B cell (primary cell): ENCODE data around the gene RFK. TPM values are rescaled to one million over a fixed set of nuclear protein-coding genes. Genes with fewer than 3 reads are reported as not detected.

Experiments
- ATAC-seq: fragments of 200-7000 bp; cut with Tn5 transposase; one replicate; pipeline ENCODE4 v1.10.0; 2021; ENCODE audit warnings: low read depth, mild to moderate bottlenecking, moderate number of reproducible peaks, moderate library complexity
- CTCF ChIA-PET: fragments of 350-600 bp; sonication (Branson Sonifier 250); formaldehyde crosslinking; loops from one replicate; lab custom pipeline; 2021; ENCODE audit warnings: antibody characterized with exemption, inconsistent platforms; lab: Charles Lee
- POLR2A ChIA-PET: fragments of 350-600 bp; sonication (Branson Sonifier 250); formaldehyde crosslinking; loops from one replicate; lab custom pipeline; 2021; ENCODE audit warnings: antibody characterized with exemption; lab: Charles Lee
- DNase-seq: peaks from one replicate; pipeline ENCODE4 v3.0.0; 2013
- H2AFZ ChIP-seq: 2 replicates; pipeline ENCODE4 v1.6.1; 2012; ENCODE audit warnings: mild to moderate bottlenecking, low read depth, low read length; ENCODE audit not compliant: insufficient read depth, poor library complexity, severe bottlenecking
- H3K27ac ChIP-seq, 2 donors: 1 replicate in 1 of 2; 2 replicates in 1 of 2; pipeline ENCODE4 v1.5.1; 2012 to 2013; ENCODE audit warnings: low read length in 2 of 2, mild to moderate bottlenecking in 2 of 2, moderate library complexity in 1 of 2
- H3K27me3 ChIP-seq, 4 experiments: fragments of 200-600 bp in 1 of 4; sonication (generic) in 1 of 4; replicated peaks in 1 of 4; 1 replicate in 2 of 4; 2 replicates in 2 of 4; pipeline versions ENCODE4 v1.6.1 to v1.7.0; 2013 to 2016; ENCODE audit warnings: low read length in 3 of 4, mild to moderate bottlenecking in 2 of 4, mixed read lengths in 1 of 4, moderate library complexity in 1 of 4; ENCODE audit not compliant: insufficient read depth in 4 of 4, control insufficient read depth in 3 of 4; ENCODE audit errors: control extremely low read depth in 1 of 4
- H3K36me3 ChIP-seq, 2 experiments: replicated peaks in 1 of 2; 1 replicate in 1 of 2; 2 replicates in 1 of 2; pipeline versions ENCODE4 v1.6.1 to v1.7.1; 2013; ENCODE audit warnings: low read length in 1 of 2; ENCODE audit not compliant: insufficient read depth in 2 of 2, control insufficient read depth in 1 of 2; ENCODE audit errors: control extremely low read depth in 1 of 2, extremely low read depth in 1 of 2
- H3K4me1 ChIP-seq, 2 donors: fragments of 200-600 bp in 1 of 2; sonication (generic) in 1 of 2; 1 replicate in 1 of 2; 2 replicates in 1 of 2; pipeline versions ENCODE4 v1.5.1 to v1.6.1; 2013 to 2017; ENCODE audit warnings: low read length in 2 of 2; ENCODE audit not compliant: control insufficient read depth in 2 of 2, insufficient read depth in 2 of 2
- H3K4me2 ChIP-seq: replicated peaks from 2 replicates; pipeline ENCODE3; 2012; ENCODE audit warnings: mild to moderate bottlenecking, low read depth, low read length; ENCODE audit not compliant: poor library complexity, severe bottlenecking
- H3K4me3 ChIP-seq, 5 experiments: fragments of 200-600 bp in 1 of 5; sonication (generic) in 1 of 5; 1 replicate in 3 of 5; 2 replicates in 2 of 5; pipeline versions ENCODE4 v1.5.1 to v1.7.0; 2011 to 2016; ENCODE audit warnings: low read length in 4 of 5, mild to moderate bottlenecking in 4 of 5, low read depth in 2 of 5, control low read depth in 1 of 5, moderate library complexity in 1 of 5; ENCODE audit not compliant: insufficient read depth in 1 of 5; ENCODE audit errors: control extremely low read depth in 1 of 5, extremely low read depth in 1 of 5
- H3K79me2 ChIP-seq: fragments of 200-600 bp; sonication (generic); one replicate; pipeline ENCODE4 v1.6.0; 2016; ENCODE audit warnings: low read length; ENCODE audit not compliant: control insufficient read depth, insufficient read depth
- H3K9ac ChIP-seq: fragments of 200-600 bp; sonication (generic); 2 replicates; pipeline ENCODE4 v1.6.1; 2017; ENCODE audit warnings: mild to moderate bottlenecking, low read length, moderate library complexity
- H3K9me3 ChIP-seq, 3 donors: one replicate each; pipeline versions ENCODE4 v1.6.1 to v1.7.1; 2013; ENCODE audit warnings: low read length in 2 of 3; ENCODE audit not compliant: control insufficient read depth in 2 of 3, insufficient read depth in 1 of 3; ENCODE audit errors: control extremely low read depth in 1 of 3
- H4K20me1 ChIP-seq: 2 replicates; pipeline ENCODE4 v1.6.0; 2012; ENCODE audit warnings: mild to moderate bottlenecking, low read length; ENCODE audit not compliant: insufficient read depth, control insufficient read depth, poor library complexity, severe bottlenecking
- H3K27ac Mint-ChIP-seq: one replicate; pipeline ENCODE4 v1.8.0; 2021; ENCODE audit warnings: mixed read lengths
- H3K27me3 Mint-ChIP-seq: one replicate; pipeline ENCODE4 v1.8.0; 2021; ENCODE audit warnings: mixed read lengths
- H3K4me1 Mint-ChIP-seq: one replicate; pipeline ENCODE4 v1.8.0; 2021; ENCODE audit warnings: mixed read lengths
- H3K4me3 Mint-ChIP-seq: one replicate; pipeline ENCODE4 v1.8.0; 2021; ENCODE audit warnings: mixed read lengths
- H3K9me3 Mint-ChIP-seq: one replicate; pipeline ENCODE4 v1.8.0; 2022; ENCODE audit warnings: mixed read lengths; ENCODE audit not compliant: insufficient read depth
- EZH2 ChIP-seq: IDR thresholded peaks from 2 replicates; pipeline ENCODE4 v1.6.1; 2012; ENCODE audit warnings: borderline replicate concordance, low read depth, mild to moderate bottlenecking, moderate library complexity, low read length; ENCODE audit not compliant: insufficient read depth, poor library complexity, severe bottlenecking
- WGBS: methylation state at CpG from one replicate; pipeline ENCODE4 v1.1.5; 2013; ENCODE audit warnings: missing lambda C conversion rate; ENCODE audit not compliant: insufficient coverage; 5-methylcytosine and 5-hydroxymethylcytosine counted together
- intact Hi-C: fragments of 100-400 bp; cut with micrococcal nuclease; formaldehyde crosslinking; loops from one replicate; pipeline ENCODE4 v1.10.0; 2022
- polyA plus RNA-seq: library from polyadenylated mRNA; depleted of rRNA; stranded (reverse); fragments of >200 nt; gene quantifications from 2 replicates; pipeline ENCODE4 v1.2.3, GENCODE V29; 2012
- total RNA-seq, 2 donors: library from RNA; stranded (reverse); fragments of 120-200 nt in 1 of 2; gene quantifications; 1 replicate in 1 of 2; 2 replicates in 1 of 2; pipeline versions ENCODE4 v1.2.3 to v1.2.4, GENCODE V29; 2013 to 2022
- TF ChIP-seq, protein P1 (sequence below): fragments of 200-600 bp; IDR thresholded peaks from one replicate; pipeline ENCODE4 v1.8.0; 2022; ENCODE audit warnings: antibody characterized with exemption, mild to moderate bottlenecking

RFK gene
- total and polyA plus RNA-seq, 2 donors (not counting 1 experiment from before 2014, with no cell fraction given) = 3.4 to 9.0 TPM

DNA sequence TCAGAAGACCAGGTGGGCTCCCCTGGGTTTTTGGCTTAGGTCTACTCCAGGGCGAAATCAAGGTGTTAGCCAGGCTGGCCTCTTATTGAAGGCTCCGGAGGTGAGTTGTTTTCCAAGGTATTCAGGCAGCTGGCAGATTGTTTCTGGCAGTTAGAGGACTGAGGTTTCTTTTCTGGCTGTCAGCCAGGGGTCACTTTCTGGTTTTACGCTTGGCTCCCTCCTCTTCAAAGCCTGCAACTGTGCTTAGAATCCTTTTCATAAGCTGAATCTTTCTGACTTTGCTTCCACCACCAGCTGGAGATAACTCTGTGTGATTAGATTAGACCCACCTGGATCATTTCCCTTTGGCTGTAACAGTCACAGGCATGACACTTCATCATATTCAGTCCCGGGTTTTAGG lies 24.6 kb downstream of the RFK start:
- no peaks in the 10 kb centered on the region for H3K4me1 ChIP-seq
- no peaks in the 10 kb centered on the region for H3K36me3 ChIP-seq
- ChIA-PET POLR2A (no interaction called here), CTCF (interaction anchor here (0.8 kb wide), 1 partner anchor 14 kb away, joined by 3 read pairs; no protein-coding TSS in a partner anchor)
- 40% methylated on average over 2 of the region's 4 CpGs for WGBS
- no peak overlapping the region for H3K4me2 ChIP-seq
- ATAC-seq (no peak), DNase-seq (no peak)
- H3K27me3 ChIP-seq = no peaks in the 10 kb centered on the region
- H3K9me3 ChIP-seq = peaks cover 0 to 5% (median 0%) of the 10 kb centered on the region in 3 donors
- no peak overlapping the region for H3K4me3 ChIP-seq
- no peak overlapping the region for H3K4me3 Mint-ChIP-seq
- intact Hi-C loops = no loop called here
- H3K27ac ChIP-seq = no peak overlapping the region
- no peaks in the 10 kb centered on the region for H4K20me1 ChIP-seq
- no peak overlapping the region for H3K27ac Mint-ChIP-seq
- H2AFZ ChIP-seq = no peak overlapping the region
- no peak overlapping the region for H3K9ac ChIP-seq
- TF ChIP-seq, protein P1, sequence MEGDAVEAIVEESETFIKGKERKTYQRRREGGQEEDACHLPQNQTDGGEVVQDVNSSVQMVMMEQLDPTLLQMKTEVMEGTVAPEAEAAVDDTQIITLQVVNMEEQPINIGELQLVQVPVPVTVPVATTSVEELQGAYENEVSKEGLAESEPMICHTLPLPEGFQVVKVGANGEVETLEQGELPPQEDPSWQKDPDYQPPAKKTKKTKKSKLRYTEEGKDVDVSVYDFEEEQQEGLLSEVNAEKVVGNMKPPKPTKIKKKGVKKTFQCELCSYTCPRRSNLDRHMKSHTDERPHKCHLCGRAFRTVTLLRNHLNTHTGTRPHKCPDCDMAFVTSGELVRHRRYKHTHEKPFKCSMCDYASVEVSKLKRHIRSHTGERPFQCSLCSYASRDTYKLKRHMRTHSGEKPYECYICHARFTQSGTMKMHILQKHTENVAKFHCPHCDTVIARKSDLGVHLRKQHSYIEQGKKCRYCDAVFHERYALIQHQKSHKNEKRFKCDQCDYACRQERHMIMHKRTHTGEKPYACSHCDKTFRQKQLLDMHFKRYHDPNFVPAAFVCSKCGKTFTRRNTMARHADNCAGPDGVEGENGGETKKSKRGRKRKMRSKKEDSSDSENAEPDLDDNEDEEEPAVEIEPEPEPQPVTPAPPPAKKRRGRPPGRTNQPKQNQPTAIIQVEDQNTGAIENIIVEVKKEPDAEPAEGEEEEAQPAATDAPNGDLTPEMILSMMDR = no peak
- no peak for TF ChIP-seq EZH2
- H3K4me1 Mint-ChIP-seq = no peaks in the 10 kb centered on the region
- peaks cover 4% of the 10 kb centered on the region for H3K27me3 Mint-ChIP-seq
- no peaks in the 10 kb centered on the region for H3K9me3 Mint-ChIP-seq
- no peaks in the 10 kb centered on the region for H3K79me2 ChIP-seq

DNA sequence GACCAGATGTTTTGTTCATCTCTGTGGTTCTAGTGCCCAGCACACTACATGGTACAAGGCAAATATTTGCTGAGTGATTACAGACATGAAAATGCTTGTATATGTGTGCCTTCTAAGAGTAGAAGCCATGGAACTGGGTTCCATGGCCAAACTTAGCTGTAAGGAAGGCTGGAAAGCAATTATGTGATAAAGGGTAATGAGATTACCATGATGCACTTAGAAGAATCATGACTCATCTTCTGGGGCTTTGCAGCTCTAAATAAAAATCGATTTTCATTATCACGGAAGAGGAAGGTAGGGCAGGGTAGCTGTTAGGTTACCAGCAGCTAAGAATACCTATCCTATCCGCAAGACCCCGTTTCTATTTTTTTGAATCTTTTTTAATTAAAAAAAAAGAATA lies 28.0 kb downstream of the RFK start:
- Mint-ChIP-seq H3K27ac (no peak overlapping the region), H3K27me3 (peaks cover 4% of the 10 kb centered on the region), H3K9me3 (no peaks in the 10 kb centered on the region), H3K4me1 (no peaks in the 10 kb centered on the region), H3K4me3 (no peak overlapping the region)
- no peak for TF ChIP-seq EZH2
- H3K27me3 ChIP-seq = peaks cover 0 to 2% (median 0%) of the 10 kb centered on the region in 4 experiments
- no peak for ATAC-seq
- no peak overlapping the region for H2AFZ ChIP-seq
- no peak overlapping the region for H3K27ac ChIP-seq
- H3K79me2 ChIP-seq = no peaks in the 10 kb centered on the region
- intact Hi-C loops = no loop called here
- H3K36me3 ChIP-seq = no peaks in the 10 kb centered on the region
- H4K20me1 ChIP-seq = no peaks in the 10 kb centered on the region
- H3K9ac ChIP-seq = no peak overlapping the region
- peaks cover 0 to 5% (median 0%) of the 10 kb centered on the region in 3 donors for H3K9me3 ChIP-seq
- no peak overlapping the region for H3K4me3 ChIP-seq
- H3K4me1 ChIP-seq = no peaks in the 10 kb centered on the region
- POLR2A ChIA-PET = no interaction called here
- DNase-seq = no peak
- CTCF ChIA-PET = no interaction called here
- no CpG with 5 or more reads among the region's 4 CpGs for WGBS
- no peak overlapping the region for H3K4me2 ChIP-seq
